Measurements from ENCODE around the gene MBD2. TPM values are rescaled to one million over a fixed set of nuclear protein-coding genes. Genes with fewer than 3 reads are reported as not detected.
A peak's percentile ranks its signal among the peaks of the same experiment; 100 is the strongest.

MBD2 gene
- total RNA-seq, 1 donor from 2014 or later, result 102 TPM

GRCh38 chr18:54251606-54252390, 27.3 kb upstream of the MBD2 start:
- ATAC-seq (no peak), DNase-seq (no peak)
- intact Hi-C loops (cut with DNase I), result no loop called here
- Histone ChIP-seq H3K36me3 (no peaks in the 10 kb centered on the region), H3K27ac (no peak overlapping the region), H3K4me1 (peaks cover 13% of the 10 kb centered on the region), H3K9me3 (no peaks in the 10 kb centered on the region), H3K4me3 (no peak overlapping the region), H3K27me3 (ENCODE audit: low read depth) (no peaks in the 10 kb centered on the region)
- no peak for TF ChIP-seq CTCF (IDR thresholded peaks at IDR 0.05)

DNA sequence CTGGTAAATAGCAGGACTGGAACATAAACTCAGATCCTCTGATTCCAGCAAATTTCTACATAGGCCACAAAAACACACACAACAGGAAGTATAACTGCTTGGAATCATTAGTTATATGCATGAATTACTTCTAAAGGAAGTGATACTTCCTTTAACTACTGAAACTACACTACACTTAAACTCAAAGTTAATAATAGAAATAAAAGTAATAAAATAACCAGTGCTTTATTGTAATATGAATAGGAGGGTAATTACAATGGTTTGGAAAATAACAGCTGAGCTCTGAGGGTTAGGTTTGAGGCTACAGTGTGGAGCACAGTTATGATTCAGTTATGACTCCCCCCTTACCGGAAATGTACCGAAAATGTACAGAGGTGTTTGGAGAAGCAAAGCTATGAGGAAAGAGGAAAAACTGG, 26.4 kb upstream of the MBD2 start:
- no peaks in the 10 kb centered on the region for H3K27me3 ChIP-seq (ENCODE audit: low read depth)
- no peak overlapping the region for H3K4me3 ChIP-seq
- DNase-seq, result no peak
- ATAC-seq, result peak in 1 of 2 donors; percentile 41
- no peaks in the 10 kb centered on the region for H3K36me3 ChIP-seq
- intact Hi-C loops (cut with DNase I), result no loop called here
- H3K27ac ChIP-seq, result no peak overlapping the region
- H3K4me1 ChIP-seq, result peaks cover 13% of the 10 kb centered on the region
- TF ChIP-seq CTCF (IDR thresholded peaks at IDR 0.05), result no peak
- H3K9me3 ChIP-seq, result no peaks in the 10 kb centered on the region

DNA sequence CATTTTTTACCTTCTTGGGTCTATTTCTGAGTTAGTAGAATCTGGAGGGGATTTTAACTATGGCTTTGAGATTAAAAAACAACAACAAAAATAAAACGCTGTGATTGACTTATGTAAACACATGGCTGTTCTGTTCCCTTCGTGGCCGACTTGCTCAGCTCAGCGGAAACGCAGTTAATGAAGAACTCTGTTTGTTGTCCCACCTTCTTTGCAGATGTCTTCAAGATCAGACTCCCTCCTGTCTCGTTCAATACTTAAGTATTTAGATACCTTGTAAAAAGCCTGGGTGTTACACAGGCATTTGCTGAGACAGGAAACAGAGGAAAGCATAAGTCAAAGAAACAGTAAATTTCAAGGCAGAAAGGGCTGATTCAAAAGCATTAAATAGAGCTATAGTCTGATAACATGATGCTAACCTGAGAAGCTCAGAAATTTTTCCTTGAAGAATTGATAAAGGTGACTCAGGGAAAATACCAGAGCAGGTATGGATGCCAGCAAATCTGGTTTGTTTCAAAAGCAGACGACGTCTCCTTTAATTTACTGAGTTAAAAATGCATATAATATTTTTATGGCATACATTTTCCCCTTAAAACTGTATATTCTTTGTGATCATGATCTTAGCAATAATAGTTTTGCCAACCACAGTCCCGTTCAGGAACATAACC, 23.2 kb upstream of the MBD2 start:
- intact Hi-C loops (cut with DNase I), result no loop called here
- Histone ChIP-seq H3K4me1 (peaks cover 13% of the 10 kb centered on the region), H3K36me3 (no peaks in the 10 kb centered on the region), H3K27me3 (ENCODE audit: low read depth) (no peaks in the 10 kb centered on the region), H3K4me3 (no peak overlapping the region), H3K27ac (no peak overlapping the region), H3K9me3 (no peaks in the 10 kb centered on the region)
- ATAC-seq (no peak), DNase-seq (no peak)
- no peak for TF ChIP-seq CTCF (IDR thresholded peaks at IDR 0.05)

DNA sequence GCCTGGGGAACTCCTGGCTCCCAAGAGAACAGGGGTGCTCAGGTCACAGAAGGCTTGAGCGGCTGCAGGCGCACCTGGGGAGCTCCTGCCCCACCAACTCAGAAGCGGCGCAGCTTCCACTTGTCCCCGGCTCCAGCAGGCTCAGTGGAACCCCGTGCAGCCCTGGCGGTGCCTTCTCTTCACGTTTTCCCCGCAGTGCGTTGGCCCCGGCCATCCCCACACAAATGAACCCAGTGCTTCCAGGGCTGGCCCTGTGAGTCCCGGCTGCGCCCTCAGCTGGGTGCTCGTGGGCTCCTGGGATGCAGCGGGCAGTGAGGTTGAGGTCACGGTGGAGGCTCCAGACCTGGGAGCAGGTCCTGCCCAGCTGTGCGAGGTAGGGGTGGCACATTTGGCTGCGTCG, 17.9 kb upstream of the MBD2 start:
- no peak for TF ChIP-seq CTCF (IDR thresholded peaks at IDR 0.05)
- no peaks in the 10 kb centered on the region for H3K36me3 ChIP-seq
- no peak for ATAC-seq
- H3K4me1 ChIP-seq, result peaks cover 10% of the 10 kb centered on the region
- no peak overlapping the region for H3K27ac ChIP-seq
- no peak for DNase-seq
- intact Hi-C loops (cut with DNase I), result no loop called here
- no peaks in the 10 kb centered on the region for H3K9me3 ChIP-seq
- H3K27me3 ChIP-seq (ENCODE audit: low read depth), result no peaks in the 10 kb centered on the region
- no peak overlapping the region for H3K4me3 ChIP-seq

DNA sequence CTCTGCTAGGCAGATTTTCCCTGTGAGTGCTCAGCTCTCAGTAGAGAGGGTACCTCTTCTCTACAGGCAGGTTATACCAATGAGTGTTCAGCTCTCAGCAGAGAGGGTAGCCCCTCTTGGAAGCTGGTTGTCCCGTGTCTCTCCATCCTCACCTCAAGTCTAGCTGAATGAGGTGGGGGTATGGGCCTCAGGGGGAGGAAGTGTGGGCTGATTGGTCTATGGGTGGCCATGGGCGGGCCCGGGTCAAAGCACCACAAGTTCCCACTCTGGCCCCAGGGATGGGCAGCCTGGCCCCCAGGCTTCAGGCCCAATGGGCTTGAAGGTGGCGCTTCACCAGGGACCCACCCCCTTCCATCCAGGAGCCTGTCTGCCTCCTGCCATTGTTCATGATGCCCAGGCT, 17.0 kb upstream of the MBD2 start:
- Histone ChIP-seq H3K4me3 (no peak overlapping the region), H3K27ac (no peak overlapping the region), H3K36me3 (no peaks in the 10 kb centered on the region), H3K9me3 (no peaks in the 10 kb centered on the region), H3K27me3 (ENCODE audit: low read depth) (no peaks in the 10 kb centered on the region), H3K4me1 (peaks cover 10% of the 10 kb centered on the region)
- TF ChIP-seq CTCF (IDR thresholded peaks at IDR 0.05), result no peak
- ATAC-seq, result peak; percentile 33 to 34
- DNase-seq, result no peak
- intact Hi-C loops (cut with DNase I), result no loop called here

Data from lower lobe of right lung (tissue), 2 donors.